Stomach (tissue), 9 donors: Measurements from ENCODE around the gene IGFBP4. TPM values are rescaled to one million over a fixed set of nuclear protein-coding genes. Genes with fewer than 3 reads are reported as not detected.

ENCODE experiments used
- DNase-seq, 2 donors: peaks; one replicate each; pipeline versions ENCODE4 v3.0.0 to v3.0.0-alpha.2; 2013 to 2019
- H3K27ac ChIP-seq, 5 donors: fragments of 200-600 bp in 4 of 5; sonication (generic) in 4 of 5; one replicate each; pipeline ENCODE4 v1.5.1; 2013 to 2019; ENCODE audit warnings: mild to moderate bottlenecking in 1 of 5, moderate library complexity in 1 of 5
- H3K27me3 ChIP-seq, 3 donors: fragments of 200-600 bp; sonication (generic); one replicate each; pipeline ENCODE4 v1.5.1; 2017 to 2019; ENCODE audit warnings: mixed run types in 1 of 3
- H3K36me3 ChIP-seq, 4 donors: fragments of 200-600 bp; sonication (generic); 1 replicate in 3 of 4; 2 replicates in 1 of 4; pipeline ENCODE4 v1.5.1; 2016 to 2019
- H3K4me1 ChIP-seq, 4 donors: fragments of 200-600 bp; sonication (generic); one replicate each; pipeline ENCODE4 v1.5.1; 2016 to 2019
- H3K4me3 ChIP-seq, 4 donors: fragments of 200-600 bp; sonication (generic) in 3 of 4; one replicate each; pipeline ENCODE4 v1.5.1; 2016 to 2019; ENCODE audit warnings: mild to moderate bottlenecking in 1 of 4
- H3K9me3 ChIP-seq, 4 donors: fragments of 200-600 bp; sonication (generic); one replicate each; pipeline ENCODE4 v1.5.1; 2016 to 2019
- CTCF ChIP-seq, 7 experiments: fragments of 450-650 bp in 4 of 7; fragments of 200-600 bp in 3 of 7; sonication (generic) in 3 of 7; IDR thresholded peaks; one replicate each; pipeline ENCODE4 v1.5.1; 2016 to 2019; ENCODE audit warnings: antibody characterized with exemption in 7 of 7, control low read depth in 2 of 7, mild to moderate bottlenecking in 1 of 7
- EP300 ChIP-seq: sonication (generic); formaldehyde crosslinking; IDR thresholded peaks from one replicate; pipeline ENCODE4 v1.6.1; 2017; ENCODE audit warnings: antibody characterized with exemption
- POLR2A ChIP-seq, 4 donors: fragments of 450-650 bp; IDR thresholded peaks; one replicate each; pipeline ENCODE4 v1.6.1; 2016; ENCODE audit warnings: antibody characterized with exemption in 4 of 4, control low read depth in 2 of 4, mild to moderate bottlenecking in 1 of 4, moderate library complexity in 1 of 4
- POLR2AphosphoS5 ChIP-seq, 3 donors: sonication (generic); formaldehyde crosslinking; IDR thresholded peaks; one replicate each; pipeline ENCODE4 v1.6.1; 2016; ENCODE audit warnings: antibody characterized with exemption in 3 of 3
- WGBS, 5 donors: extraction: QIAGEN DNeasy Blood & Tissue Kit in 3 of 5; methylation state at CpG; one replicate each; pipeline versions ENCODE4 v1.1.5 to v1.1.7; 2013 to 2018; 5-methylcytosine and 5-hydroxymethylcytosine counted together
- intact Hi-C: fragments of 100-400 bp; cut with DNase I; formaldehyde crosslinking; loops from one replicate; pipeline ENCODE4 v1.15.1; 2023; ENCODE audit warnings: low total_unique reads
- polyA plus RNA-seq, 3 donors: library from polyadenylated mRNA; stranded (reverse); fragments of 200-250 nt; gene quantifications; one replicate each; pipeline ENCODE4 v1.2.3, GENCODE V29; 2013
- total RNA-seq, 5 donors: library from RNA; depleted of rRNA; stranded (reverse); fragments of >200 nt; gene quantifications; one replicate each; pipeline versions ENCODE4 v1.1.0 to v1.2.3, GENCODE V29; 2014 to 2016
- donor health status: healthy with polysubstance abuse.
- donor health status: Bipolar disorder and iron deficiency.
- donor health status: healthy.

The IGFBP4 gene
- total and polyA plus RNA-seq, 8 donors: 71.2 to 658 (median 157) TPM

GRCh38 chr17:40469805-40470675 lies 26.8 kb downstream of the IGFBP4 start:
- H3K4me3 ChIP-seq: no peak overlapping the region
- TF ChIP-seq CTCF (IDR thresholded peaks at IDR 0.05) (no peak), POLR2A (IDR thresholded peaks at IDR 0.05) (no peak), EP300 (no peak), POLR2AphosphoS5 (IDR thresholded peaks at IDR 0.05) (no peak)
- peak overlapping the region in 3 of 5 donors; percentile 56 to 84 (median 82) for H3K27ac ChIP-seq
- intact Hi-C loops: no loop called here
- WGBS, 5 donors: 78 to 89% (median 85%) methylated on average over 4 of the region's 4 CpGs
- H3K36me3 ChIP-seq: no peaks in the 10 kb centered on the region
- no peaks in the 10 kb centered on the region for H3K9me3 ChIP-seq
- peaks cover 0 to 46% (median 19%) of the 10 kb centered on the region in 4 donors for H3K4me1 ChIP-seq
- DNase-seq: no peak
- H3K27me3 ChIP-seq: no peaks in the 10 kb centered on the region

DNA sequence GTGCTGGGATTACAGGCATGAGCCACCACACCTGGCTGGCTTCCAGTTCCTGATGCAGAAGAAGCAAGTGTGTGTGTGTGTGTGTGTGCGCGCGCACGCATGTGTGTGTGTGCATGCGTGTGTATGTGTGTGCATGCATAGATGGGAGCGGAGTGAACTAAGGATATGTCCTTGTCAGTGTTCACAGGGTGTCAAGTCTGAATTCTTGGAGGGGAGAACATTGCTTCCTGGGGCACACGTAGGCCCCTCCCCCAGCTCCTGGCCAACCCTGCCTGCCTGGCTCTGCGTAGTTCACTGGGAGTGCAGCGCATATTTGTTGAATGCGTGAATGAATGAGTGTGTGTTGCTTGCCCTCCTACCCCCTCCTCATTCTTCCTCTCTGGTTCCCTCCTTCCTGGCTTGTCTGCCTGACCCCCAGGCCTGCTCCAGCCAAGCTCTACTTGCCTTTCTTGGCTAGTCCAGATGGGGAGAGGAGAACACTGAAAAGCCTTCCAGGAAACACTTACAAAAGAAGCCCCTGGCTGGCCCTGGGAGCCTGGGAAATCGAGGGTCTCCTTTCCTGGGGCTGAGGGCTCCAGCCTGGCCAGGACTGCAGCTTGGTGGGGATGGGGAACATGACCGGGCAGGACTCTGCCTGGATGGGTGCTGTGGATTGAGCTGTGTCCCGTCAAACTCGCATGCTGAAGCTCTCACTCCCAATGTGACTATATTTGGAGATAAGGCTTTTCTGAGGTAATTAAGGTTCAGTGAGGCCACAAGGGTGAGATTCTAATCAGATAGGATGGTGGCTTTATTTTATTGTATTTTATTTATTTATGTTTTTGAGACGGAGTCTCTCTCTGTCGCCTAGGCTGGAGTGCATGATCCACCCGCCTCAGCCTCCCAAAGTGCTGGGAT lies 27.9 kb downstream of the IGFBP4 start:
- peak overlapping the region in 4 of 5 donors; percentile 56 to 84 (median 74) for H3K27ac ChIP-seq

DNA sequence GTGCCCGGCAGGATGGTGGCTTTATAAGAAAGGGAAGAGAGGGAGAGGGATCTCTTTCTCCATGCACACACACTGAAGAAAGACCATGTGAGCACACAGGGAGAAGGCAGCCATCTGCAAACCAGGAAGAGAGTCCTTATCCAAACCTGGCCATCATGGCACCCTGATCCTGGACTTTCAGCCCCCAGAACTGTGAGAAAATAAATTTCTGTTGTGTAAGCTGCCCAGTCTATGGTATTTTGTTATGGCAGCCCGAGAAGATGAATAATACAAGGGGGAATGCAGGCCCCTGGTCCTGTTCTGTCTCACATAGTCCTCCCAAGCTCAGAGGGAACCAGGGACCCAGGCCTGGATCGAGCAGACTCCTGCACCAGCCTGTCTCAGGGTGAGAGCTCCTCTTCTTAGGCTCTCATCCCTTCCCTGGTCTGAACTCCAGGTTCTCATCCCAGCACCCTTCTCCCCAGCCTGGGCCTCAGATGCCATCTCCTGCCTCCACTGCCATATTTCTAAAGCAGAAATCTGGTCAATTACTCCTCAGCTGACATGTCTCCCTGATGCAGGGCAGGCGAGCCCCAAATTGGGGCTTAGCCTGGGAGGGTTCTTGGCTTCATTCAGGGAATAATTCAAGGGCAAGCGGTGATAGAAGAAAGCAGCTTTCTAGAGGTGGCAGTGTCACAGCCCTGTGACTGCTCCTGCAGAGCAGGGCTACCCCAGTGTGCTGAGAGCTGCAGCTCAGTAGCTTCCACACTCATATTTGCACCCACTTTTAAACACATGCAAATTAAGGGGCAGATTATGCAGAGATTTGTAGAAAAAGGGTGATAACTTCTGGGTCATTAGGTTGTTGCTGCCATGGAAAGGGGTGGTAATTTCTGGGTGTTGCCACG lies 28.8 kb downstream of the IGFBP4 start:
- H3K4me3 ChIP-seq: no peak overlapping the region
- no peaks in the 10 kb centered on the region for H3K36me3 ChIP-seq
- intact Hi-C loops: no loop called here
- peaks cover 5 to 65% (median 29%) of the 10 kb centered on the region in 4 donors for H3K4me1 ChIP-seq
- peak overlapping the region in 4 of 5 donors; percentile 56 to 84 (median 74) for H3K27ac ChIP-seq
- DNase-seq: no peak
- 72 to 93% (median 85%) methylated on average over 6 of the region's 6 CpGs for WGBS, 5 donors
- TF ChIP-seq POLR2A (IDR thresholded peaks at IDR 0.05): no peak
- H3K27me3 ChIP-seq: no peaks in the 10 kb centered on the region
- no peaks in the 10 kb centered on the region for H3K9me3 ChIP-seq

More for the DNA sequence above, 27.9 kb downstream of the IGFBP4 start:
- no peaks in the 10 kb centered on the region for H3K9me3 ChIP-seq
- intact Hi-C loops: no loop called here
- 70 to 77% (median 74%) methylated on average over 17 of the region's 17 CpGs for WGBS, 5 donors
- H3K27me3 ChIP-seq: no peaks in the 10 kb centered on the region
- peaks cover 5 to 57% (median 27%) of the 10 kb centered on the region in 4 donors for H3K4me1 ChIP-seq
- no peaks in the 10 kb centered on the region for H3K36me3 ChIP-seq
- DNase-seq: peak in 1 of 2 donors; percentile 84
- TF ChIP-seq POLR2AphosphoS5 (IDR thresholded peaks at IDR 0.05) (peak in 1 of 3 donors; percentile 54), EP300 (peak; percentile 65), CTCF (IDR thresholded peaks at IDR 0.05) (no peak), POLR2A (IDR thresholded peaks at IDR 0.05) (no peak)
- no peak overlapping the region for H3K4me3 ChIP-seq

DNA sequence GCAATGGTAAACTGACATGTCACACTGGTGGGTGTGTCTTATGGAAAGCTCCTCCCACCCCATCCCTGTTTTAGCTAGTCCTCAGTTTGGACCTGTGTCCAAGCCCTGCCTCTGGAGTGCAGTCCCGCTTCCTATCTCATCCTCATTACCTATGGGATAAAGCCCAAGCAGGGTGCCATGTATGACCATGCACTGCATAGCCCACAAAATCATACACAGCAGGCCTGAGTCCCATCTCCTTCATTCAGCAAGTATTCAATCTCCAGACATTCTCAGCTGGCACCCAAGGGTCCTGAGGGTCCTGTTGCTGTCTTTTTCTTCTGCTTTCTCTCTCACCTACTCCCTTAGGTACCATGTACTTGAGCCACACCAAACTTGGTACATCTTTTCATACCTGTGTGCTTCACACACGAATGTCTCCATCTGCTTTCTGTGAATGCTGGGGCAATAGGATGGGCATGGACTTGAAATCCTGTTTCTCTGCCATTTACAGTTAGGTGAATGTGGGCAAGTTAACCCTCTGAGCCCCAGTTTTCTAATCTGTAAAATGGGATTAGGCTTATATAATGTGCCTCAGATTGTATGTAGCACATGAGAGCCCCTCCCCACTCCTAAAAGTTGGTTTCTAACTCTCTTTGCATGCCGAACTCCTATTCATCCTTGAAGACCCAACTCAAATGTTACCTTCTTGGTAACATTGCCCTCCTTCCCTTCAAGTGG lies 29.6 kb downstream of the IGFBP4 start:
- TF ChIP-seq POLR2A (IDR thresholded peaks at IDR 0.05) (no peak), EP300 (no peak), CTCF (IDR thresholded peaks at IDR 0.05) (no peak), POLR2AphosphoS5 (IDR thresholded peaks at IDR 0.05) (no peak)
- Histone ChIP-seq H3K4me3 (no peak overlapping the region), H3K9me3 (no peaks in the 10 kb centered on the region), H3K36me3 (no peaks in the 10 kb centered on the region), H3K27ac (peak overlapping the region in 3 of 5 donors; percentile 12 to 84 (median 82)), H3K27me3 (no peaks in the 10 kb centered on the region), H3K4me1 (peaks cover 5 to 65% (median 29%) of the 10 kb centered on the region in 4 donors)
- no peak for DNase-seq
- WGBS, 5 donors: 77 to 95% (median 91%) methylated on average over 3 of the region's 3 CpGs
- intact Hi-C loops: no loop called here
